ENCODE data around the gene HOXB2. TPM values are rescaled to one million over a fixed set of nuclear protein-coding genes. Genes with fewer than 3 reads are reported as not detected.

The HOXB2 gene
- total and polyA plus RNA-seq, 9 of the 15 experiments (the other 6 are each of a cell fraction or from before 2014, with no cell fraction given), result 2.1 to 97.7 (median 21.2) TPM

DNA sequence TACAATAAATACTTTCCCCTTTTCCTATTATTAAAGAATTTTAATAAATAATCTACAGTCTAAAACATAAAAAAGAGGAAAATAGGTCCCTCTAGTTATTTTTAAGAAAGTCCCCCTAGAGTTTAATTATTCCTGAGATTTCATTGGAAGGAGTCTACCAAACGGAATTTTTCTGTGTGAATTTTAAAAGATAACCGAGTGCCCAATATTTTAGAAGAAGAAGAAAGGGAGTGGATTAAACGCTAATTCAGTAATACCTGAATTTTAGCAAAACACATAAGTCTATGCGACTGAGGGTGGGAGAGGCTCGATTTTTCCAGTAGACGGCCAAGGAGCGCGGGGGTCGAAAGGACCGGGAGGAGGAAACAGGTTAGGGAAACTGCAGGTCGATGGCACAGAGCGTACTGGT, 2.2 kb downstream of the HOXB2 start (continued):
- TF ChIP-seq CBFA2T2 (conservative IDR thresholded peaks at IDR 0.05), result no peak
- TF ChIP-seq POLR2H (tag; IDR thresholded peaks at IDR 0.05; ENCODE audit: low read depth), result peak; percentile 31; the same call in 1 of the 2 replicates

DNA sequence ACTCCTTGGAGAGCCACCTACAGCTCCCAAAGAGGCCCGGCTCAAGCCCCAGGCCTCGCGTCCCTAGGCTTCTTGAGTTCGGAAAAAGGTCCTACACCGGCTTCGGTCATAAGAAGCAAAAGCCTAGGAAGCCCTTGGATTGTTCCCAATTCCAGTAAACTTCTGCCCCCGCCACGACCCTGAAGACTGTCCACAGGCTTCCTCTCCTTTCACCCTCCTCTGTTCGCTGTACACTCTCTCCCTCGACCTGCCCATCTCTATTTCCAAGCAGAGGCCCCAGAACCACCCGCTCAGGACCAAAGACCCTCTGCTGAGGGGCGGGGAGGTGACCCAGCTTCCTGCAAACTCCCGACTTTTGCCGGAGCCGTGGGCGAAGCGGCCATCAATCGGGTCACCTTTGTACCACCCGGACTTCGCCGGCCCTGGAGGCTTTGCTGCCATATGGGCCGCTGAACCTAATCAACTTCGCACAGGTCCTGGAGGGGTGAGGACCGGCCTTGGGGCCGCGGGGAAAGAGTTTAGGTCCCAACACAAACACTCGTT, 2.7 kb downstream of the HOXB2 start:
- CTCF ChIA-PET (ENCODE audit: low intra/inter-chr PET ratio), result interaction anchor here (0.7 kb wide), 1 partner anchor 64 kb away, joined by 3 read pairs; no protein-coding TSS in a partner anchor
- ATAC-seq, result peak; percentile 8
- DNase-seq (ENCODE audit: extremely low read depth in 1 of 4, low spot score in 3 of 4), result peak in 1 of 4 experiments; percentile 58
- TF ChIP-seq CBX1 (IDR thresholded peaks at IDR 0.05; ENCODE audit: low read depth), result peak; percentile 30; the same call in 1 of the 2 replicates
- TF ChIP-seq ZNF584 (CRISPR knock-in tag; IDR thresholded peaks at IDR 0.05; ENCODE audit: low read depth), result 0 out of 2 replicates have a peak, but pooled peaks have one; percentile 58
- TF ChIP-seq, protein P1, sequence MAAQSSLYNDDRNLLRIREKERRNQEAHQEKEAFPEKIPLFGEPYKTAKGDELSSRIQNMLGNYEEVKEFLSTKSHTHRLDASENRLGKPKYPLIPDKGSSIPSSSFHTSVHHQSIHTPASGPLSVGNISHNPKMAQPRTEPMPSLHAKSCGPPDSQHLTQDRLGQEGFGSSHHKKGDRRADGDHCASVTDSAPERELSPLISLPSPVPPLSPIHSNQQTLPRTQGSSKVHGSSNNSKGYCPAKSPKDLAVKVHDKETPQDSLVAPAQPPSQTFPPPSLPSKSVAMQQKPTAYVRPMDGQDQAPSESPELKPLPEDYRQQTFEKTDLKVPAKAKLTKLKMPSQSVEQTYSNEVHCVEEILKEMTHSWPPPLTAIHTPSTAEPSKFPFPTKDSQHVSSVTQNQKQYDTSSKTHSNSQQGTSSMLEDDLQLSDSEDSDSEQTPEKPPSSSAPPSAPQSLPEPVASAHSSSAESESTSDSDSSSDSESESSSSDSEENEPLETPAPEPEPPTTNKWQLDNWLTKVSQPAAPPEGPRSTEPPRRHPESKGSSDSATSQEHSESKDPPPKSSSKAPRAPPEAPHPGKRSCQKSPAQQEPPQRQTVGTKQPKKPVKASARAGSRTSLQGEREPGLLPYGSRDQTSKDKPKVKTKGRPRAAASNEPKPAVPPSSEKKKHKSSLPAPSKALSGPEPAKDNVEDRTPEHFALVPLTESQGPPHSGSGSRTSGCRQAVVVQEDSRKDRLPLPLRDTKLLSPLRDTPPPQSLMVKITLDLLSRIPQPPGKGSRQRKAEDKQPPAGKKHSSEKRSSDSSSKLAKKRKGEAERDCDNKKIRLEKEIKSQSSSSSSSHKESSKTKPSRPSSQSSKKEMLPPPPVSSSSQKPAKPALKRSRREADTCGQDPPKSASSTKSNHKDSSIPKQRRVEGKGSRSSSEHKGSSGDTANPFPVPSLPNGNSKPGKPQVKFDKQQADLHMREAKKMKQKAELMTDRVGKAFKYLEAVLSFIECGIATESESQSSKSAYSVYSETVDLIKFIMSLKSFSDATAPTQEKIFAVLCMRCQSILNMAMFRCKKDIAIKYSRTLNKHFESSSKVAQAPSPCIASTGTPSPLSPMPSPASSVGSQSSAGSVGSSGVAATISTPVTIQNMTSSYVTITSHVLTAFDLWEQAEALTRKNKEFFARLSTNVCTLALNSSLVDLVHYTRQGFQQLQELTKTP (IDR thresholded peaks at IDR 0.05; ENCODE audit: low read depth in 1 of 2, partially characterized antibody in 2 of 2), result peak; percentile 66 to 78
- TF ChIP-seq ZNF436 (CRISPR knock-in tag; IDR thresholded peaks at IDR 0.05), result no peak
- TF ChIP-seq TAF7 (tag; IDR thresholded peaks at IDR 0.05), result peak; percentile 16; the same call in 1 of the 2 replicates
- 0 out of 2 replicates have a peak, but pooled peaks have one; percentile 43 for TF ChIP-seq PHF21A (IDR thresholded peaks at IDR 0.05; ENCODE audit: borderline replicate concordance, low read depth)
- TF ChIP-seq HMG20B (CRISPR knock-in tag; IDR thresholded peaks at IDR 0.05), result no peak
- TF ChIP-seq BCOR (IDR thresholded peaks at IDR 0.05), result no peak
- TF ChIP-seq JUN (IDR thresholded peaks at IDR 0.05; ENCODE audit: borderline replicate concordance, low read depth, low read length), result no peak
- no peak for TF ChIP-seq JUN (CRISPR knock-in tag; IDR thresholded peaks at IDR 0.05; ENCODE audit: borderline replicate concordance)
- 0 out of 2 replicates have a peak, but pooled peaks have one; percentile 10 for TF ChIP-seq CREB1 (IDR thresholded peaks at IDR 0.05)
- TF ChIP-seq CREB1 (CRISPR knock-in tag; IDR thresholded peaks at IDR 0.05), result no peak
- peak; percentile 7 for TF ChIP-seq TBP (optimal IDR thresholded peaks at IDR 0.05; ENCODE audit: low read depth, low read length)
- TF ChIP-seq SRSF3 (IDR thresholded peaks at IDR 0.05; ENCODE audit: insufficient read depth, low read length), result peak; percentile 81; the same call in 1 of the 2 replicates
- TF ChIP-seq PML (IDR thresholded peaks at IDR 0.05; ENCODE audit: low read length), result 0 out of 2 replicates have a peak, but pooled peaks have one; percentile 26

More for the DNA sequence above, 2.7 kb downstream of the HOXB2 start:
- Histone ChIP-seq H3K4me1 (replicated peaks in 1 of 2; ENCODE audit: control insufficient read depth in 2 of 2, insufficient read depth in 2 of 2, low read length in 2 of 2) (peaks cover 23 to 30% of the 10 kb centered on the region in 2 experiments), H3K36me3 (ENCODE audit: control insufficient read depth, insufficient read depth, low read length) (peaks cover 20% of the 10 kb centered on the region; the same call in 1 of the 3 replicates), H4K20me1 (replicated peaks; ENCODE audit: control insufficient read depth, insufficient read depth, low read length) (no peaks in the 10 kb centered on the region), H2AFZ (ENCODE audit: low read depth, low read length) (no peak overlapping the region), H3K9ac (ENCODE audit: insufficient read depth in 1 of 2, low read depth in 2 of 2, low read length in 2 of 2) (peak overlapping the region; percentile 93 to 97), H3K79me2 (ENCODE audit: control insufficient read depth, insufficient read depth, low read length) (peaks cover 72% of the 10 kb centered on the region), H3K27ac (ENCODE audit: extremely low read depth, low read depth, low read length) (peak overlapping the region; percentile 95), H3K4me3 (peak overlapping the region; percentile 90), H3K9me3 (replicated peaks; ENCODE audit: control insufficient read depth, insufficient read depth, low read depth, low read length) (no peaks in the 10 kb centered on the region), H3K4me2 (ENCODE audit: insufficient read depth, low read length) (peak overlapping the region; percentile 81), H3K9me1 (ENCODE audit: control insufficient read depth, insufficient read depth, low read length) (no peaks in the 10 kb centered on the region), H3K27me3 (ENCODE audit: control insufficient read depth in 2 of 2, insufficient read depth in 2 of 2, low read length in 2 of 2) (no peaks in the 10 kb centered on the region)
- no TSS peak for BruUV-seq (replicated peaks)
- under 1% methylated on average over 27 of the region's 27 CpGs for WGBS (ENCODE audit: insufficient coverage, low coverage, missing lambda C conversion rate)
- POLR2A ChIA-PET, result interaction anchor here (0.6 to 2.0 kb wide), 10 partner anchors 9 to 1603 kb away, joined by 3 to 13 read pairs (median 4); no protein-coding TSS in a partner anchor
- in situ Hi-C loops (cut with MboI) (no loop called here), intact Hi-C loops (cut with micrococcal nuclease) (loop anchor here (5.0 kb wide), 1 partner anchor 50 kb away; no protein-coding TSS in a partner anchor)
- FAIRE-seq, result no peak
